ENCODE results near the gene FBXL7. TPM values are rescaled to one million over a fixed set of nuclear protein-coding genes. Genes with fewer than 3 reads are reported as not detected.

Gene FBXL7
- total and polyA plus RNA-seq, 2 of the 8 experiments (the other 6 are each of a cell fraction or from before 2014, with no cell fraction given): 17.7 to 17.8 TPM

DNA sequence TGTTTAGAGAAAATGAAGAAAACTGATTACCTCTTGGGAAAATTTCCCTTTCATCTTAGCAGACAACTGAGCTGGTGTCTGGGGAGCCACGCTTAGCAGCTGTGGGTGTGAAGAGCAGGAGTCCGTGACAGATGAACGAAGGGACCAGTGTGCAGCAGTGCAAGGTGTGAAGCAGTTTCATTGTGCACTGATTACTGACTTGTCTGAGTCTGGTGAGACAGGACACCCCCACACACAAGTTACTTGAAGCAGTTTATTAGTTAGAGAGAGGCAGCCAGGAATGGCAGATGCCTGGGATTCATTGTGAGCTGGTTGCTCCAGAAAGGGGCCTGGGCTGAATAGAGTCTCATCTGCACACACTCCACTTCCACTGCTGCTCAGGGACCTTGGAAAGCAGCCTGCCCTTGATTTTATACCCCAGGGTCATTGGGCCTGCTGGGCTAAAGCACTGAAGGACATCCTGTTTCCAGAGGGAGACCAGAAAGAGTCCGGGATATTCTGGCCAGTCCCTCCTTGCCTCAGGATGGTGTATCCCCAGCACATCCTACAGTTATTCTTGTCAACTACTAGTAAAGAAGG, 47.4 kb downstream of the FBXL7 start (continued):
- TF ChIP-seq BCL11A (IDR thresholded peaks at IDR 0.05; ENCODE audit: low read depth in 2 of 2, low read length in 2 of 2) (no peak), RBBP5 (IDR thresholded peaks at IDR 0.05; ENCODE audit: borderline replicate concordance, low read depth, low read length) (no peak), SAP30 (IDR thresholded peaks at IDR 0.05; ENCODE audit: insufficient read depth, insufficient replicate concordance, low read length) (no peak), POU5F1 (IDR thresholded peaks at IDR 0.05; ENCODE audit: low read depth, low read length) (no peak), RFX5 (IDR thresholded peaks at IDR 0.05; ENCODE audit: borderline replicate concordance, low read depth, low read length) (no peak), RNF2 (IDR thresholded peaks at IDR 0.05; ENCODE audit: borderline replicate concordance, low read depth, low read length, missing control alignments, poor library complexity, severe bottlenecking) (no peak), JUND (IDR thresholded peaks at IDR 0.05; ENCODE audit: low read length) (no peak), SP1 (IDR thresholded peaks at IDR 0.05; ENCODE audit: low read depth, low read length) (no peak), GABPA (IDR thresholded peaks at IDR 0.05; ENCODE audit: borderline replicate concordance, insufficient read depth, low read length) (no peak)
- TF ChIP-seq, protein P1, sequence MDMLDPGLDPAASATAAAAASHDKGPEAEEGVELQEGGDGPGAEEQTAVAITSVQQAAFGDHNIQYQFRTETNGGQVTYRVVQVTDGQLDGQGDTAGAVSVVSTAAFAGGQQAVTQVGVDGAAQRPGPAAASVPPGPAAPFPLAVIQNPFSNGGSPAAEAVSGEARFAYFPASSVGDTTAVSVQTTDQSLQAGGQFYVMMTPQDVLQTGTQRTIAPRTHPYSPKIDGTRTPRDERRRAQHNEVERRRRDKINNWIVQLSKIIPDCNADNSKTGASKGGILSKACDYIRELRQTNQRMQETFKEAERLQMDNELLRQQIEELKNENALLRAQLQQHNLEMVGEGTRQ (IDR thresholded peaks at IDR 0.05; ENCODE audit: low read length): no peak

Measured in H1 (cell line).